OCI-LY3 (cell line): ENCODE data around the gene MMP1.
"Not testable (repeated sequence)": the region's sequence is repeated elsewhere in the genome, so short reads cannot be mapped to it uniquely, and the experiment has no call there.

Experiments
- H2AFZ ChIP-seq: fragments of 200-600, 300-600 bp; shearing (Covaris generic); 2 replicates; pipeline ENCODE4 v1.6.0; 2014; ENCODE audit warnings: antibody characterized with exemption, low read depth, low read length
- H3K27ac ChIP-seq: fragments of 200-600, 300-600 bp; sonication (generic); 2 replicates; pipeline ENCODE4 v1.5.1; 2014; ENCODE audit warnings: mild to moderate bottlenecking, low read length, moderate library complexity, mixed read lengths
- H3K27me3 ChIP-seq: fragments of 200-600, 300-600 bp; sonication (generic); 2 replicates; pipeline ENCODE4 v1.6.1; 2014; ENCODE audit warnings: low read depth, low read length, mixed read lengths
- H3K36me3 ChIP-seq: fragments of 200-600, 300-600 bp; sonication (generic); replicated peaks from 2 replicates; pipeline ENCODE3; 2014; ENCODE audit warnings: low read depth, low read length, mixed read lengths
- H3K4me1 ChIP-seq: fragments of 300-600, 200-600 bp; sonication (generic); 2 replicates; pipeline ENCODE4 v1.6.1; 2014; ENCODE audit warnings: low read length, mixed read lengths
- H3K4me2 ChIP-seq: fragments of 200-600, 300-600 bp; sonication (generic); 2 replicates; pipeline ENCODE4 v1.6.1; 2014; ENCODE audit warnings: low read length, mixed read lengths
- H3K4me3 ChIP-seq: fragments of 300-600, 200-600 bp; sonication (generic); 2 replicates; pipeline ENCODE4 v1.5.1; 2014; ENCODE audit warnings: antibody characterized with exemption, mild to moderate bottlenecking, low read length, moderate library complexity
- H3K79me2 ChIP-seq: fragments of 300-600, 200-600 bp; shearing (Covaris generic); 2 replicates; pipeline ENCODE4 v1.6.1; 2014; ENCODE audit warnings: mild to moderate bottlenecking, low read length, mixed read lengths
- H3K9ac ChIP-seq: fragments of 300-600, 200-600 bp; shearing (Covaris generic); 2 replicates; pipeline ENCODE4 v1.6.0; 2014; ENCODE audit warnings: mild to moderate bottlenecking, low read length, moderate library complexity
- H3K9me3 ChIP-seq: fragments of 200-600, 300-600 bp; shearing (Covaris generic); 2 replicates; pipeline ENCODE4 v1.6.1; 2014; ENCODE audit warnings: low read length, mixed read lengths; ENCODE audit not compliant: insufficient read depth
- H4K20me1 ChIP-seq: fragments of 200-600, 300-600 bp; sonication (generic); 2 replicates; pipeline ENCODE4 v1.6.1; 2016; ENCODE audit warnings: low read length, mixed read lengths; ENCODE audit not compliant: insufficient read depth
- CTCF ChIP-seq: fragments of 200-600, 300-600 bp; sonication (generic); IDR thresholded peaks from 2 replicates; pipeline ENCODE4 v1.5.1; 2014; ENCODE audit warnings: antibody characterized with exemption, low read length, low read depth
- EZH2phosphoT487 ChIP-seq: fragments of 200-600 bp; shearing (Covaris generic); IDR thresholded peaks from 2 replicates; pipeline ENCODE4 v1.6.1; 2018; ENCODE audit warnings: antibody characterized with exemption, mixed run types, low read depth

MMP1 gene

GRCh38 chr11:102757823-102758549, 40.0 kb downstream of the MMP1 start:
- TF ChIP-seq EZH2phosphoT487 (no peak), CTCF (no peak)
- no peaks in the 10 kb centered on the region for H3K27me3 ChIP-seq
- no peaks in the 10 kb centered on the region for H3K36me3 ChIP-seq
- H3K4me1 ChIP-seq = peaks cover 6% of the 10 kb centered on the region; the same call in 1 of the 2 replicates
- no peak overlapping the region for H3K9ac ChIP-seq
- H3K9me3 ChIP-seq = no peaks in the 10 kb centered on the region
- H3K4me3 ChIP-seq = no peak overlapping the region
- no peak overlapping the region for H3K4me2 ChIP-seq
- no peaks in the 10 kb centered on the region for H3K79me2 ChIP-seq
- H4K20me1 ChIP-seq = no peaks in the 10 kb centered on the region
- H2AFZ ChIP-seq = no peak overlapping the region
- H3K27ac ChIP-seq = no peak overlapping the region

GRCh38 chr11:102753267-102753666, 44.7 kb downstream of the MMP1 start:
- H3K4me1 ChIP-seq = peaks cover 6% of the 10 kb centered on the region; the same call in 1 of the 2 replicates
- TF ChIP-seq CTCF = no peak
- no peak for TF ChIP-seq EZH2phosphoT487
- no peak overlapping the region for H3K9ac ChIP-seq
- no peak overlapping the region for H3K27ac ChIP-seq
- no peaks in the 10 kb centered on the region for H3K36me3 ChIP-seq
- H3K9me3 ChIP-seq = no peaks in the 10 kb centered on the region
- H4K20me1 ChIP-seq = no peaks in the 10 kb centered on the region
- H2AFZ ChIP-seq = no peak overlapping the region
- H3K79me2 ChIP-seq = no peaks in the 10 kb centered on the region
- H3K4me3 ChIP-seq = no peak overlapping the region
- no peak overlapping the region for H3K4me2 ChIP-seq
- no peaks in the 10 kb centered on the region for H3K27me3 ChIP-seq

- H4K20me1 ChIP-seq = no peaks in the 10 kb centered on the region
- no peak overlapping the region for H3K27ac ChIP-seq
- H3K36me3 ChIP-seq = no peaks in the 10 kb centered on the region
- H3K4me3 ChIP-seq = no peak overlapping the region
- no peak for TF ChIP-seq CTCF
- no peak for TF ChIP-seq EZH2phosphoT487
- no peaks in the 10 kb centered on the region for H3K4me1 ChIP-seq
- H3K9me3 ChIP-seq = no peaks in the 10 kb centered on the region
- no peaks in the 10 kb centered on the region for H3K27me3 ChIP-seq
- no peak overlapping the region for H3K4me2 ChIP-seq
- H3K9ac ChIP-seq = no peak overlapping the region
- no peak overlapping the region for H2AFZ ChIP-seq
- H3K79me2 ChIP-seq = no peaks in the 10 kb centered on the region
Observed at GRCh38 chr11:102751673-102752072, 46.3 kb downstream of the MMP1 start.

GRCh38 chr11:102749101-102749722, 48.7 kb downstream of the MMP1 start:
- Histone ChIP-seq H4K20me1 (no peaks in the 10 kb centered on the region), H3K79me2 (no peaks in the 10 kb centered on the region), H3K9me3 (no peaks in the 10 kb centered on the region), H3K27ac (no peak overlapping the region), H3K9ac (no peak overlapping the region), H3K4me1 (no peaks in the 10 kb centered on the region), H3K36me3 (no peaks in the 10 kb centered on the region), H3K4me3 (no peak overlapping the region), H3K4me2 (no peak overlapping the region), H2AFZ (no peak overlapping the region), H3K27me3 (no peaks in the 10 kb centered on the region)
- TF ChIP-seq EZH2phosphoT487 (no peak), CTCF (no peak)

- not testable (repeated sequence) for H3K9ac ChIP-seq, H3K4me1 ChIP-seq, H3K79me2 ChIP-seq, H3K36me3 ChIP-seq, H4K20me1 ChIP-seq, H3K27ac ChIP-seq, H3K9me3 ChIP-seq, H3K27me3 ChIP-seq, H3K4me3 ChIP-seq, H2AFZ ChIP-seq, H3K4me2 ChIP-seq
Observed at GRCh38 chr11:102746746-102747578, 51.0 kb downstream of the MMP1 start.
